GM18508 (cell line): ENCODE measurements around the gene FSD1.
A peak's percentile ranks its signal among the peaks of the same experiment; 100 is the strongest.

Experiments
- ATAC-seq: cut with Tn5 transposase; IDR thresholded peaks from one replicate; pipeline ENCODE4 v1.9.1; 2021; ENCODE audit warnings: moderate number of reproducible peaks; ENCODE audit not compliant: insufficient read depth, unreplicated experiment

FSD1 gene

GRCh38 chr19:4361152-4362046, 57.0 kb downstream of the FSD1 start:
- no peak for ATAC-seq

GRCh38 chr19:4362101-4362828, 57.9 kb downstream of the FSD1 start:
- no peak for ATAC-seq

- ATAC-seq: no peak
These were observed 58.6 kb downstream of the FSD1 start for GRCh38 chr19:4362831-4363545.

- no peak for ATAC-seq
These were observed 59.3 kb downstream of the FSD1 start for GRCh38 chr19:4363571-4364304.

- no peak for ATAC-seq
These were observed 60.9 kb downstream of the FSD1 start for GRCh38 chr19:4365341-4365740.

GRCh38 chr19:4365791-4366665, 61.6 kb downstream of the FSD1 start:
- no peak for ATAC-seq

- no peak for ATAC-seq
These were observed 62.4 kb downstream of the FSD1 start for GRCh38 chr19:4366666-4367335.

GRCh38 chr19:4367336-4367723, 62.9 kb downstream of the FSD1 start:
- ATAC-seq: no peak

GRCh38 chr19:4367781-4368127, 63.4 kb downstream of the FSD1 start:
- no peak for ATAC-seq

- no peak for ATAC-seq
These were observed 63.9 kb downstream of the FSD1 start for GRCh38 chr19:4368128-4368820.

GRCh38 chr19:4369109-4369887, 64.9 kb downstream of the FSD1 start:
- peak; percentile 44 for ATAC-seq

- ATAC-seq: no peak
These were observed 65.5 kb downstream of the FSD1 start for GRCh38 chr19:4369888-4370260.

- no peak for ATAC-seq
These were observed 66.1 kb downstream of the FSD1 start for GRCh38 chr19:4370418-4371041.

GRCh38 chr19:4371247-4372164, 67.1 kb downstream of the FSD1 start:
- ATAC-seq: no peak

GRCh38 chr19:4372165-4373012, 68.0 kb downstream of the FSD1 start:
- no peak for ATAC-seq
